Right atrium auricular region (tissue), 2 donors: Measurements from ENCODE around the gene TEX51. TPM values are rescaled to one million over a fixed set of nuclear protein-coding genes. Genes with fewer than 3 reads are reported as not detected.

Source experiments
- DNase-seq: peaks from one replicate; pipeline ENCODE4 v3.0.0-alpha.2; 2019; ENCODE audit warnings: low spot score
- H3K27ac ChIP-seq, 2 donors: fragments of 200-600 bp; sonication (generic); 1 replicate in 1 of 2; 2 replicates in 1 of 2; pipeline ENCODE4 v1.5.1; 2016 to 2019
- H3K27me3 ChIP-seq, 2 donors: fragments of 200-600 bp; sonication (generic); one replicate each; pipeline versions ENCODE4 v1.5.1 to v1.6.0; 2017 to 2019
- H3K36me3 ChIP-seq: fragments of 200-600 bp; sonication (generic); one replicate; pipeline ENCODE4 v1.5.1; 2016
- H3K4me1 ChIP-seq, 2 donors: fragments of 200-600 bp; sonication (generic); one replicate each; pipeline versions ENCODE4 v1.5.1 to v1.6.0; 2017 to 2019
- H3K4me3 ChIP-seq, 2 donors: fragments of 200-600 bp; sonication (generic); 1 replicate in 1 of 2; 2 replicates in 1 of 2; pipeline ENCODE4 v1.5.1; 2017 to 2019; ENCODE audit warnings: mild to moderate bottlenecking in 1 of 2, moderate library complexity in 1 of 2
- H3K9me3 ChIP-seq, 2 donors: fragments of 200-600 bp; sonication (generic); one replicate each; pipeline ENCODE4 v1.5.1; 2019
- CTCF ChIP-seq, 2 donors: fragments of 200-600 bp; sonication (generic); IDR thresholded peaks; one replicate each; pipeline ENCODE4 v1.5.1; 2019; ENCODE audit warnings: antibody characterized with exemption in 2 of 2
- total RNA-seq, 2 donors: library from RNA; depleted of rRNA; stranded (reverse); fragments of >200 nt; gene quantifications; one replicate each; pipeline ENCODE4 v1.1.0, GENCODE V29; 2016

The TEX51 gene
- total RNA-seq, 2 donors from 2014 or later, result not detected

GRCh38 chr2:126950504-126950903, 51.8 kb downstream of the TEX51 start:
- DNase-seq, result no peak
- H3K4me3 ChIP-seq, result no peak overlapping the region
- H3K36me3 ChIP-seq, result no peaks in the 10 kb centered on the region
- no peak for TF ChIP-seq CTCF (IDR thresholded peaks at IDR 0.05)
- no peak overlapping the region for H3K27ac ChIP-seq
- no peaks in the 10 kb centered on the region for H3K27me3 ChIP-seq
- H3K9me3 ChIP-seq, result no peaks in the 10 kb centered on the region
- no peaks in the 10 kb centered on the region for H3K4me1 ChIP-seq

Other genes starting within 250 kb of the TEX51 start
- gene GYPC, start 242.7 kb upstream of the TEX51 start, total RNA-seq, result 10 to 100 TPM; 53.8 to 74.9 TPM
- gene BIN1, start 208.3 kb downstream of the TEX51 start, total RNA-seq, result 10 to 100 TPM in 1 of 2 donors, 1 to 10 TPM in 1; 7.6 to 15.3 TPM